ENCODE data around the gene RANBP10.

GRCh38 chr16:67741118-67741517 lies 65.2 kb downstream of the RANBP10 start:
- TF ChIP-seq EZH2 (IDR thresholded peaks at IDR 0.05) (no peak), POLR2AphosphoS5 (IDR thresholded peaks at IDR 0.05; ENCODE audit: borderline replicate concordance, low read depth, low read length) (no peak), FOXP2 (optimal IDR thresholded peaks at IDR 0.05; ENCODE audit: control extremely low read depth, extremely low read length, insufficient read depth) (no peak)

All from SK-N-MC (cell line).